HG03575 (cell line): Measurements from ENCODE around the gene C14orf132.

Experiments used
- ATAC-seq: cut with Tn5 transposase; IDR thresholded peaks from one replicate; pipeline ENCODE4 v1.9.1; 2021; ENCODE audit not compliant: unreplicated experiment, insufficient number of reproducible peaks, low FRiP score; ENCODE audit errors: extremely low read depth

C14orf132 gene

DNA sequence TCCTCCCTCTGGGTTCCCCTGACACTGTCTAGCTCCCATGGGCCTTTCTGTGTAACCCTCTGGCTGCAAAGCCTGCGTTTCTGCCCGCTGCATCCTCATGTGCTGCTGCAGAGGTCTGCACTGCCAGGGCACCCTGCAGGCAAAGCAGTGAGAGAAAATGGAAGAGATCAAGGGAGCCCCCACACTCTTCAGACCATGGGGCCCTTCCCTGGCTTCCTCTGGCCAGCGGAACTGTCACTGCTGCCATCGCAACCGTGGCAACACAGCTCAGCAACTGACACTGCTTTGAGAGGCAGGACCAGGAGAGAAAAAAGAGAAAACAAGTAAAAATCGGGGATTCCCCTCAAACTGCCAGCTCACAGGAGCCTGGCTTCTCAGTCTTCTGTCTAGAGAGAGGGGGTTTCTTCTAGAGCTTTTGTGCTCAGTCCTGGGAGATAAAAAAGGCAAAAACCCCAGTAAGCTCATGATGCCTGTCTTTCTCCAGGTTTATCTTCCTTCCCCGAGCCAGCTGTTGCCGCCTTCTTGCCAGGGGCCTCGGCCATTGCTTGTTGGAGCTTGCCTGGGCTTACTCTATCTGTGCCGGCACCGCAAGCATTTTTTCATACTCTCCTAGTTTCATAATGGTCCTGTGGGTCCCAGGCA, 38.9 kb downstream of the C14orf132 start:
- ATAC-seq: no peak

DNA sequence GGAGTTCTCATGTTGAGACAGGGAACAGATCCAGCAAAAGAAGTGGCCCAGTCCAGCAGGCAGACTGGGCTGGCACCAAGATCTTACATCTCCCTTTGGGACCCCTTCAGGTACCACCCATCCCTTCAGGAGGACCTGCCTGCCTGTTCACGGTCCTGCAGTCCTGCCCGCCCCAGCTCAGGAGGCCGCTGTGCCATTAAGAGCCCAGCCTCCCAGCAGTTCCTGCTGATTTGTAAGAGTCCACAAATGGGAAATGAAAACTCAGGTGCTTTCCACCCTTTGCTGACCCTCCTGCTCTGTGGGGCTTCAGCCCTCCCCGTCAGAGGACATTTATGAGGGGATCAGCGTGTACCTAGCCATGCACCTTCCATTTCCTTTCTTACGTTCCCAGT, 39.5 kb downstream of the C14orf132 start:
- no peak for ATAC-seq

DNA sequence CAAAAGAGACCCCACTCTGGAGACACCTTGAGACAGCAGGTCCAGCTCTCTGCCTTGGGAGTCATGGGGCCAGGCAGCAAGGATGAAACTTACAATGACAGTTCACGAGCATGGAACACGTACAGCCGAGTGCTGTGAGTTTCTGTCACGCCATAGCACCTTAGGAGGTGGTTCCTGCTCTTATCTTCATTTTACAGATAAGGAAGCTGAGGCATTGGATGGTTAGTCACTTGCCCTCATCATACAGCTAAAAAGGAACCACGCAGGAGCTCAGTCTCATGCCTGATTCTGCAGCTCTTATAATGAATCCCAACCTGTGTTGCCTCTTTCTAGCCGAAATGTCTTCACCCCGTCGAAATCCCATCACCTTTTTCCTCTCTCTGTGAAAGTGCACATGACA, 39.9 kb downstream of the C14orf132 start:
- no peak for ATAC-seq

- ATAC-seq: no peak
Measured at GRCh38 chr14:96080571-96080970, 41.4 kb downstream of the C14orf132 start.

DNA sequence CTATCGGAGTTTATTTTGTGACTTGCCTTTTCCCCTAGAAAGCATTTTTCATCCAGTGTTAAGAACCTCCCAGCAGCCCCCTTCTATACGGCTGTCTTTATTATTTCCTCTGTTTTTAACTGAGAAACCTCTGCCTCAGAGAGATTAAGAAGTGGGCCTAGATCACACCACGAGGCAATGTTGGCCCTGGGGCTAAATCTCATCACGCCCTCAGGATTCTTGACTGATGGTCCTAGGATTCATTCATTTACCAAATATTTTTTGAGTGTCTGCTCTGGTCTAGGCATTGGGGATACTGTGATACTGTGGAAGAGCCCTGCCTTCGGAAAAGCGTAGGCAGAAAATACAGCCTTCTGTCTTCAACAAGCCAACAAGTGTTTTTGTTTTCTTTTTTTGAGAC, 42.1 kb downstream of the C14orf132 start:
- ATAC-seq: no peak

DNA sequence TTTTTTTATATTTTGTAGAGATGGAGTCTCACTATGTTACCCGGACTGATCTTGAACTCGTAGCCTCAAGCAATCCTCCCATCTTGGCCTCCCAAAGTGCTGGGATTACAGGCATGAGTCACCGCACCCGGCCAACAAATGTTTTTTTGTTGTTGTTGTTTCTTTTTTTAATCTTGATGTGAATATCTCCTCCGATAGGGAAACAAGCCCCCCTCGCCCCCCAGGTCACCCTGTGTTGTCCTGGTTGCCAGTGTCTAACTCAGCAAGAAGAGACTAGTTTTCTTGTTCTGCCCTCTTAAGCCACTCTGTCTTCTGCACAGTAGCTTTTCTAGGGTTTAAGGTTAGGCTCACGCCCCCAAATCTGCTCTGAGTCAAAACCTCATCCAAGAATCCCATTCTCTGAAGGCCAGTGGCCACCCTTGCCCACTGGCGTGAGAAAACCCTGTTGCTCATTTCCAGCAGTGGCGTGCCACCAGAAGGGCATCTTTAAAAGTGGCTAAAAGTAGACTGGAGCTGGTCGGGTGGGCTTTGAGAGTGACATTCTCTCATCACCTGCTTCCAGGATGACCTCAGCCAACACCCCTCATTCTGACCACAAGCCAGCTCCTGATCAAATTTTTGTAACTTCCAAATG, 42.7 kb downstream of the C14orf132 start:
- no peak for ATAC-seq

DNA sequence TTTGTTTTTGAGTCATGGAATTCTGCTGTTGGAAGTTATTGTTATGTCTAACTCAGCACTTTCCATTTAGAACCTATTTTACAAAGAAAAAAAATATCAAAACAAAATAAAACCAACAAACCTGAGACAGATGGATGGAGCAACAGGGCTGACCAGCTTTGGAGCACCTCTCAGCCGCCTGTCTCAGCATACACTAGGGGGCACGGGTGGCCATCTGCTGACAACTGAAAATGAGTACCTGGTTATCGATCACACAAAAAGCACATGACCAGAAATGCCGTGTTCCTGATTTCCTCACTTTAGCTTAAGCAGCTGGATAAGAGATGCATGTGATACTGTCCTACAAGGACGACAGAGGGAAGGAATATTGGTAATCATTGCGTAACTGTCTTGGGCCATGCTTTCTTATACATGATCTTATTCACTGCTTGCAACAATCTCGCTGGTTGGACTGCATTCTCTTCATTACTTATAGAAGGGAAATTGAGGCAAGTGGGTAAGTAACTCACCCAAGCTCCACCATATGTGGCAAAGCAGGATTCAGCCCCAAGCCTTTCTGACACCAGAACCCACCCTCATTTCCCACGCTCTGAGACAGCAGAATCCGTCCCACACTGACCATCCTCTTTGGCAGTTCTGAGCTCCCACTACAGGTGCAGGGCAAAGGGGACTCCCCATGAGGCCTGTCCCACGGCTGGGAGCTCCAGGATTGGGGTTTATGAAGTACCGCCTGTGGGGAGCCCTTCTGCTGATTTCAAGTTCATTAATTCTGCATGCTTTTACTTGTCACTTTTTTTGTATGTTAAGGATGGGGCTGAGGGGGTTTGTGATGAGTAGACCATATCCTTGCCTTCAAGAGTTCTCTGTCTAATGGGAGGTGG, 43.5 kb downstream of the C14orf132 start:
- no peak for ATAC-seq

DNA sequence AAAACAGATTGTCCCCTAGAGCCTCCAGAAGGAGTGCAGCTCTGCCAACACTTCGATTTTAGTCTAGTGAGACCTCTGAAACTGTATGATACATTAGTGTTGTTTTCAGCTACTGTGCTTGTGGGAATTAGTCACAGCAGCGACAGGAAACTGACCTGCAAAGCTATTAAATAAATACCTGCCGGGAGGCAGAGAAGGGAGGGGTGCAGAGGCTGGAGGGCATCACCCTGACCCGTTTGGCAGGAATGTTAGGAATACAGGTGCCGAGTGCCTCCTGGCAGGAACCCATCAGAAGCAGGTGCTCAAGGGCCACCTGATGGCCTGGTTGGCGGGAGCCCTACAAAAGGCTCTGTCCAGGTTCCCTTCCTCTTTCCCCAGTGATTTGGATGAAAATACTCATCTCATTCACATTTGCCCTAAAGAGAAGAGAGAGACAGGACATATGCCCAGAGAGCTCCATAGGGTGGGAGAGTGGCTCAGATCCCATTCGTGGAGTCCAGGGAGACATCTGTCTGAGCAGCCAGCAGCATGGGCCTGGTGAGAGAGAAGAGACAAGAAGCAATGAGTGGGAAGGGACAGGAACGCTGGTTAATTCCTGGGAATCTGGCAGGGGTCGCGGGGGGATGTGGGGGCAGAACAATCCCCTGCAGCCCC, 44.6 kb downstream of the C14orf132 start:
- ATAC-seq: no peak

- ATAC-seq: no peak
Measured at GRCh38 chr14:96084796-96085195, 45.6 kb downstream of the C14orf132 start.

DNA sequence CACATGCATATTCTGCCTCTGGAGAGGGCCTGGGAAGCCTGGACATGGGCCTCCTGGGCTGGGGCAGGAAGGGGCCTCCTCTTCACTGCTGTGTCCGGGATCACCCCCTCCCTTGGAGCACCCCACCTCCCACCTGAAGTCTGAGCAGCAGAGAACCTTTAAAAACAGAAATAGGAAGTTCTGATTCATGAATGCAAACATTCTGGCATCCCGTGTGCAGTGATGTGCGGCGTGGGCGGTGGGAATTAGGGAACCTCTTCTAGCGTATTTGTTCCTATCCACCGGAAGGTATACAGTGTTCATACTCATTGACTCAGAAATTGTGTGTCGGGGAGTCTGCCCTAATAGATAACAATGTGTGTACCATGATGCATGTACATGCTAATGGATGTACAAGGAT, 46.2 kb downstream of the C14orf132 start:
- ATAC-seq: no peak

DNA sequence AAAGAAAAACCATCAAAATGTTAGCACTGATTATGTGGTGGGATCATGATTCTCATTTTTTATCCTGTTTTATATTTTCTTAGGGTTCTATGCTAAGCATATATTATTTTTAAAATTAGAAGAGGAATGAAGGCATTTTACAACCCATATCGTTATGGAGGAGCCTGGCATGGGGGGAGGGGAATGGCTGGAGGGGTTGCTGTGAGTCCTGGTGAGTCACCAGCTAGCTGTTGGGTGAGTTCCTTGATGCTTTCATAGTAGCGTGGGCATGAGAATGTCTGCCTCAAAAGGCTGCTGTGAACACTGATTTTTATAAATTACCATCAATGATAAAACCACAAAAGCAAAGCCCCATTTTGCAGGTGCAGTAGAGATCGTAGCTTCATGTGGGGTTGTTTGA, 46.9 kb downstream of the C14orf132 start:
- no peak for ATAC-seq

GRCh38 chr14:96086574-96087077, 47.5 kb downstream of the C14orf132 start:
- no peak for ATAC-seq

GRCh38 chr14:96088074-96088473, 48.9 kb downstream of the C14orf132 start:
- ATAC-seq: no peak

DNA sequence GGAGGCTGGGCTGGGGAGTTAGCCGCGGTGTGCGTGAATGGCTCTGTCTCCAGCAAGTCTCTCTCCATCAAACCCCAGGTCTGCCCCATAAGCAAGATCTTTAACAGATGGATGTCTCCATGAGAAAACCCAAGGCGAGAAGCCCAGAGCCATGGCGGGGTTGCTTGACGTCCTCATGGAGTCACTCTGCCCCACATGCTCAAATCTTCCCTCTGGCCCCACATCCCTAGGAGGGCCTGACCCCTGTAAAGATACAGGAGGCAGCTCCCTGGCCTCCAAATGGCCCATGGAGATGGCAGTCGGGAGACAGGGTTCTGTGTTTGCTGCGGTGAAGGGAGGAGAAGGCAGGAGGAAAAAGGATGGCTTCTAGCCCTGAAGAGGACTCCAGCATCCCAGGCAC, 49.3 kb downstream of the C14orf132 start:
- no peak for ATAC-seq

DNA sequence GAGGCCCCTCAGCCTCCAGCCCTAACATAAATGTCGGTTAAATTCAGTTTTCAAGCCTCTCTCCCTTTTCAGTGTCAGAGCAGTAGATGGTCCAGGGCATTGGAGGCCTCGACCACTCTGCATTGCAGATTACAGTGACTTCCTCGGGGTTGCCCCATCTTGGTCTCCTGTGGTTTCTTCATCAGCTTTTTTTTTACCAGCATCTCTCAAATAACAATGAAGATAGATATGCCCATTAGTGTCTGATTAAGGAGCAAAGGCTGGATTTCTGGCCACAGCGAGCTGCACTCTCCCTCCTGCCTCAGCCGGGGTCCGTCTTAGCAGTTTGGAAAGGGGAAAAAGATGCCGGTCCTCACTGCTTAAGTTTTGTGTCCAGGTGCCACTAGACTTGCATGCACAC, 49.7 kb downstream of the C14orf132 start:
- no peak for ATAC-seq

DNA sequence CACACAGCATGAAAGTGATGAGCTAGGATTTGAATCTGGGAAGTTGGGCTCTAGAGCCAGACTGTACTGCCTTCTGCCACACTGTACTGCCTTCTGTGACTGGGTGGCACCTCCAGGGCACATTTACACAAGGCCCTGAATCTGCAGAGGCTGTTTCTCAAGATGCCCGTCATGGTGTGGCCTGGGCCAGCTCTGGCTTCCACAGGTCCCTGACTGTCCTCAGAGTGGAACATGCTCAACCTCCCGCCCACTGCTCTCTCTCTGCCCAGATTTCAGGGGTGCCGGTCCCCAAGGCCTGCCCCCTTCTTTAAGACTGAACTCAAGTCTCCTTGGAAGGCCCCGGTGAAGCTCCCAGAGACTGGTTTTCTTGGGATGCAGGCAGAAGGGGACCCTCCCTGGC, 50.2 kb downstream of the C14orf132 start:
- no peak for ATAC-seq

- ATAC-seq: no peak
Measured at GRCh38 chr14:96090441-96091148, 51.4 kb downstream of the C14orf132 start.

DNA sequence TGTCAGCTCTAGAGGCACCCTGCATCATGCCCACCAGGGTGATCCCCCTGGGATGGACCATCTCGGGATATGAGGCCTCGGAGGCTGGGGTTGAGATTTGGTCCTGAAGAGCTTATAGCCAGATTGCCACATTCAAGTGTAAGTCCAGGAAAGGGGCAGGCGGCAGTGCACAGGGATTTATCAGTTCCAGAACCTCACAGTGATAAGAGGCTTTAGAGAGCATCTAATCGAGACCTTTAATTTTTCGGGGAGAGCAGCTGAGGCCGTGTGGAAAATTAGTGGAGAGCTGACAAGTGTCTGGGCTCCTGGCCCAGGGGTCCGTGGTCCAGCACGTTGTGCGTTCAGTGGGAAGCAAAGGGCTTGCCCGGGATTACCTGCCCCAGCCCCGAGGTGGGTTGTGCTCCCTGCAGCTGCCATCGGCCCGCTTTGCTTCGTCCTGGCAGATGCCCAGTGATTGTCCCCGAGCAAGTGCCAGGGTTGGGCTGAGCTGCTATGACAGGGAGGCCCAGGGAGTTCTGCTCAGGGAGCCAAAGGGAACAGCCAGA, 52.1 kb downstream of the C14orf132 start:
- no peak for ATAC-seq
